GM21737 (cell line): ENCODE data around the gene SF3B4.
"Not testable (repeated sequence)": the region's sequence is repeated elsewhere in the genome, so short reads cannot be mapped to it uniquely, and the experiment has no call there.

Experiments used
- ATAC-seq: cut with Tn5 transposase; IDR thresholded peaks from one replicate; pipeline ENCODE4 v1.9.1; 2021; ENCODE audit warnings: mild to moderate bottlenecking, moderate library complexity; ENCODE audit not compliant: unreplicated experiment

Gene SF3B4

GRCh38 chr1:149927563-149928400, at the start of gene SF3B4:
SF3B4 (minus strand) TSS chr1:149927803; CDS start chr1:149927759, 44 bp downstream.
- peak; percentile 90 for ATAC-seq

- no peak for ATAC-seq
These were observed 49.7 kb upstream of the SF3B4 start for GRCh38 chr1:149977345-149977744.

- no peak for ATAC-seq
These were observed 44.9 kb upstream of the SF3B4 start for GRCh38 chr1:149972547-149972946.

- ATAC-seq = no peak
These were observed 40.0 kb upstream of the SF3B4 start for GRCh38 chr1:149967646-149968045.

- no peak for ATAC-seq
These were observed 39.4 kb upstream of the SF3B4 start for GRCh38 chr1:149967041-149967440.

GRCh38 chr1:149966405-149966804, 38.8 kb upstream of the SF3B4 start:
- ATAC-seq = no peak

GRCh38 chr1:149965440-149965839, 37.8 kb upstream of the SF3B4 start:
- no peak for ATAC-seq

GRCh38 chr1:149963358-149963757, 35.8 kb upstream of the SF3B4 start:
- ATAC-seq = no peak

GRCh38 chr1:149962736-149963135, 35.1 kb upstream of the SF3B4 start:
- ATAC-seq = no peak

GRCh38 chr1:149962039-149962647, 34.5 kb upstream of the SF3B4 start:
- no peak for ATAC-seq

GRCh38 chr1:149957548-149957947, 29.9 kb upstream of the SF3B4 start:
- ATAC-seq = not testable (repeated sequence)

- no peak for ATAC-seq
These were observed 22.3 kb upstream of the SF3B4 start for GRCh38 chr1:149949911-149950310.

GRCh38 chr1:149945206-149945605, 17.6 kb upstream of the SF3B4 start:
- ATAC-seq = no peak

GRCh38 chr1:149942885-149943284, 15.3 kb upstream of the SF3B4 start:
- no peak for ATAC-seq

- ATAC-seq = no peak
These were observed 14.6 kb upstream of the SF3B4 start for GRCh38 chr1:149942207-149942606.

GRCh38 chr1:149940427-149940826, 12.8 kb upstream of the SF3B4 start:
- no peak for ATAC-seq

- not testable (repeated sequence) for ATAC-seq
These were observed 11.0 kb upstream of the SF3B4 start for GRCh38 chr1:149938668-149939003.

GRCh38 chr1:149937759-149938158, 10.2 kb upstream of the SF3B4 start:
- ATAC-seq = no peak

- ATAC-seq = no peak
These were observed 9.5 kb upstream of the SF3B4 start for GRCh38 chr1:149936992-149937705.

GRCh38 chr1:149936170-149936991, 8.8 kb upstream of the SF3B4 start, which contains the start of gene MTMR11:
MTMR11 (minus strand) TSS chr1:149936879; CDS start chr1:149936647, 232 bp downstream.
- ATAC-seq = no peak

GRCh38 chr1:149934356-149934755, 6.8 kb upstream of the SF3B4 start:
- no peak for ATAC-seq
